Karpas-422 (cell line): ENCODE measurements around the gene GALNT12. TPM values are rescaled to one million over a fixed set of nuclear protein-coding genes. Genes with fewer than 3 reads are reported as not detected.

Experiments
- DNase-seq: peaks from one replicate; pipeline ENCODE4 v3.0.0-alpha.2; 2015
- H2AFZ ChIP-seq: fragments of 200-600 bp; sonication (generic); 2 replicates; pipeline ENCODE4 v1.6.1; 2014; ENCODE audit warnings: antibody characterized with exemption, low read length, mixed read lengths
- H3K27ac ChIP-seq: fragments of 200-600 bp; sonication (generic); 2 replicates; pipeline ENCODE4 v1.5.1; 2014; ENCODE audit warnings: mild to moderate bottlenecking, low read length, moderate library complexity
- H3K27me3 ChIP-seq: fragments of 200-600 bp; sonication (generic); 2 replicates; pipeline ENCODE4 v1.6.1; 2014; ENCODE audit warnings: low read length, mixed read lengths
- H3K36me3 ChIP-seq: fragments of 200-600 bp; sonication (generic); 2 replicates; pipeline ENCODE4 v1.6.1; 2014; ENCODE audit warnings: low read length, mixed read lengths; ENCODE audit not compliant: insufficient read depth
- H3K4me1 ChIP-seq: fragments of 200-600 bp; sonication (generic); 2 replicates; pipeline ENCODE4 v1.6.1; 2014; ENCODE audit warnings: mild to moderate bottlenecking, low read length, mixed read lengths
- H3K4me2 ChIP-seq: fragments of 200-600 bp; sonication (generic); 2 replicates; pipeline ENCODE4 v1.6.1; 2014; ENCODE audit warnings: low read length, low read depth, mild to moderate bottlenecking; ENCODE audit not compliant: poor library complexity, severe bottlenecking
- H3K4me3 ChIP-seq: fragments of 200-600 bp; sonication (generic); 2 replicates; pipeline ENCODE4 v1.5.1; 2014; ENCODE audit warnings: mild to moderate bottlenecking, antibody characterized with exemption, low read length, mixed read lengths
- H3K79me2 ChIP-seq: fragments of 200-600 bp; sonication (generic); 2 replicates; pipeline ENCODE4 v1.6.1; 2014; ENCODE audit warnings: mild to moderate bottlenecking, low read length, mixed read lengths
- H3K9ac ChIP-seq: fragments of 200-600 bp; sonication (generic); 2 replicates; pipeline ENCODE4 v1.6.0; 2014; ENCODE audit warnings: low read length
- H3K9me2 ChIP-seq: fragments of 200-600 bp; sonication (generic), shearing (Covaris generic); replicated peaks from 2 replicates; pipeline ENCODE4 v1.6.0; 2014; ENCODE audit warnings: mild to moderate bottlenecking, low read length, moderate library complexity; ENCODE audit not compliant: insufficient read depth
- H3K9me3 ChIP-seq: fragments of 300-700, 200-600 bp; sonication (generic); 2 replicates; pipeline ENCODE4 v1.6.1; 2014; ENCODE audit warnings: low read length, mixed read lengths
- H4K20me1 ChIP-seq: fragments of 200-600 bp; sonication (generic); 2 replicates; pipeline ENCODE4 v1.6.1; 2014; ENCODE audit warnings: mild to moderate bottlenecking, antibody characterized with exemption, low read length, low read depth; ENCODE audit not compliant: insufficient read depth
- total RNA-seq: library from RNA; depleted of rRNA; stranded (reverse); fragments of >200 nt; shearing (Covaris generic); gene quantifications from 2 replicates; pipeline ENCODE4 v1.2.3, GENCODE V29; 2014; ENCODE audit warnings: low replicate concordance

Gene GALNT12
- total RNA-seq, 1 experiment from 2014 or later, result 14.9 TPM

DNA sequence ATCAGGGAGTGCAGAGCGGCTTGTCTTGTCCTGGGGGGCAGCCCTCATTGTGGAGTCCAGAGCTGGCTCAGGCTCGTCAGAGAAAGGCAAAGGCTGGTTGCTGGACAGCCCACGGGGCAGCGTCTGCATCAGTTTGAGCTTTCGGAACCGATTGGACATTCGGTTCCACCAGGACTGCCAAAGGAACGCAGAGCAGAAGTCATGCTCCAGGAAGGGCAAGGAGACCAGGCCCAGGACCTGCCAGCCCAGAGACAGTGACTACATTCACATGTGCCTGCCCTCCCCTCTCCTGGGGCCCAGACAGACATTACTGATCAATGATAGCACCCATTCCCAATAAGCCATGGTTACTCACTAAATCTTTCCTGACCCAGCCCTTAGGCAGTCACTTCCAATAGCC is 29.2 kb upstream of the GALNT12 start:
- no peaks in the 10 kb centered on the region for H3K79me2 ChIP-seq
- H2AFZ ChIP-seq, result no peak overlapping the region
- peaks cover 1% of the 10 kb centered on the region; the same call in 1 of the 2 replicates for H3K36me3 ChIP-seq
- no peak overlapping the region for H3K9ac ChIP-seq
- H3K9me2 ChIP-seq, result no peaks in the 10 kb centered on the region
- no peak overlapping the region for H3K4me3 ChIP-seq
- H3K27me3 ChIP-seq, result no peaks in the 10 kb centered on the region
- no peak overlapping the region for H3K27ac ChIP-seq
- H3K4me2 ChIP-seq, result no peak overlapping the region
- H3K4me1 ChIP-seq, result peaks cover 2% of the 10 kb centered on the region; the same call in 1 of the 2 replicates
- H3K9me3 ChIP-seq, result no peaks in the 10 kb centered on the region
- DNase-seq, result no peak
- no peaks in the 10 kb centered on the region for H4K20me1 ChIP-seq

DNA sequence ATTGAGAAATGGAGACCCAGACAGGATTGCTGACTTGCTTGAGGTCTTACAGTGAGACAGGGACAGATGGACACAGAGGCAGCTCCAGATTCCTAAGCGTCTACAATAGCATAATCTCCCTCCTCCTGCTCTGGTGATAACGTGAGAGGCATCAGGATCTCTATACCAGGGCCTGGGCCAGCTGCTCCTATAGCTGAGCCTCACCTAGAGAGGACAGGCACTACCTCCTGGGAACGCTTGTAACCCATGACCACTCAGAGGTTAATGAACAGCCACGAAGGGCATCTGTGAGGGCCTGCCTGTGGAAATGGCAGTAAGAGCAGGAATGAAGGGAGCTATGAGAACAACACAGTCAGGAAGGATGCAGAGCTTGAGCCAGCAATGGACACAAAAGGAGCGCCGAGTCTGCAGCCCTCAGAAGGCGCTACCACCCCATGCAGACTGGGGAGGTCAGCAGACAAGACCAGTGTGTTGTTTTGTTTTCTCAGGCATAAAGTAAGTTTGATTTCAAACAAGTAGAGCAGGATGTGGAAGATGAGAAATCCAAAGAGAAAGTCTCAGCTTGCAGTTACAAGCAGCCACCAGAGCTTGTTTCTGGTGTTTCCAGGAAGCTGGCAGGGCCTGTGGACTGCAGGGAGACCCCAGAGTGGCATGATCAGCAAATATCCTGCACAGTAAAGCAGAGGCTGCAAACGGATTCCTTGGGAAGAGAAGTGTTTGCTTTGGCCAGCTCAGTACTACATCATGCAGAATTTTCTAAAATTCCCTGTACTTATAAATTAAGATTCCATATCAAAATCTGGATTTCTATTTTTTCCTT is 28.5 kb upstream of the GALNT12 start:
- no peaks in the 10 kb centered on the region for H3K9me3 ChIP-seq
- no peaks in the 10 kb centered on the region for H3K36me3 ChIP-seq
- H3K79me2 ChIP-seq, result no peaks in the 10 kb centered on the region
- no peaks in the 10 kb centered on the region for H3K27me3 ChIP-seq
- peaks cover 2% of the 10 kb centered on the region; the same call in 1 of the 2 replicates for H3K4me1 ChIP-seq
- no peak overlapping the region for H2AFZ ChIP-seq
- DNase-seq, result no peak
- no peaks in the 10 kb centered on the region for H3K9me2 ChIP-seq
- no peak overlapping the region for H3K4me2 ChIP-seq
- no peaks in the 10 kb centered on the region for H4K20me1 ChIP-seq
- H3K27ac ChIP-seq, result no peak overlapping the region
- no peak overlapping the region for H3K9ac ChIP-seq
- no peak overlapping the region for H3K4me3 ChIP-seq

DNA sequence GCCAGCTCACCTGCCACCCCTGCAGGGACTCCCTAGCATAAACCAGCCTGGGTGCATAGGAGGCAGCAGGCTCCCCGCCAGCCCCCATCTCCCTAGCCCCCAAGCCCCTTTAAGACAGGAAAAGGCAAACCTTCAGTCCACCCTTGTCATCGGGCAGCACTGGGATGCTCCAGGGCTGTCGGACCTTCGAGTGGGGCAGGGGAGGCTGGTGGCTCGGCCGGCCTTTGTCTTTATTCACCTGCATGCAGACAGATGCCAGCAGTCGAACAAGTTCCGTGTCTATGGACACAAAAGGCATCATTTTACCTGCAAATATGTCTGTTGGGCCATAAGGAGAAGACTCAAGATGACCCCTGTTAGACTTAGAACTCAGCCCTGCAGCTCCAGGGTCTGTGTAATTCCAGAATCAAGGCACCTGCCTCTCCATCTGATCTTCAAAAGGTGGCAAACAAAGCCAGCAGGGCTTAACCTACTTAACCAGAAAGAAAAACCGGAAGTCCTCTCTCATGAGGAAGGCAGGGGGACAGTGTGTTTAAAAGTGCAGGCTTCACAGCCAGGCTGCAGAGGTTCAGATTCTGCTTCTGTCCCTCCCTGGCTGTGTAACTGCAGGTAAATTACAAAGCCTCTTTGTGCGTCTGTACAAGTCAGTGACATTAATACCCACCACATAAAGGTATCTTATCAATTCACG is 27.3 kb upstream of the GALNT12 start:
- no peak overlapping the region for H3K9ac ChIP-seq
- no peak overlapping the region for H3K27ac ChIP-seq
- H3K9me2 ChIP-seq, result no peaks in the 10 kb centered on the region
- peaks cover 7% of the 10 kb centered on the region; the same call in 1 of the 2 replicates for H3K4me1 ChIP-seq
- no peaks in the 10 kb centered on the region for H3K79me2 ChIP-seq
- 0 out of 2 replicates have a peak, but pooled peaks cover under 1% of the 10 kb centered on the region for H4K20me1 ChIP-seq
- no peak for DNase-seq
- H3K4me2 ChIP-seq, result no peak overlapping the region
- H2AFZ ChIP-seq, result no peak overlapping the region
- no peak overlapping the region for H3K4me3 ChIP-seq
- H3K9me3 ChIP-seq, result no peaks in the 10 kb centered on the region
- no peaks in the 10 kb centered on the region for H3K36me3 ChIP-seq
- no peaks in the 10 kb centered on the region for H3K27me3 ChIP-seq

DNA sequence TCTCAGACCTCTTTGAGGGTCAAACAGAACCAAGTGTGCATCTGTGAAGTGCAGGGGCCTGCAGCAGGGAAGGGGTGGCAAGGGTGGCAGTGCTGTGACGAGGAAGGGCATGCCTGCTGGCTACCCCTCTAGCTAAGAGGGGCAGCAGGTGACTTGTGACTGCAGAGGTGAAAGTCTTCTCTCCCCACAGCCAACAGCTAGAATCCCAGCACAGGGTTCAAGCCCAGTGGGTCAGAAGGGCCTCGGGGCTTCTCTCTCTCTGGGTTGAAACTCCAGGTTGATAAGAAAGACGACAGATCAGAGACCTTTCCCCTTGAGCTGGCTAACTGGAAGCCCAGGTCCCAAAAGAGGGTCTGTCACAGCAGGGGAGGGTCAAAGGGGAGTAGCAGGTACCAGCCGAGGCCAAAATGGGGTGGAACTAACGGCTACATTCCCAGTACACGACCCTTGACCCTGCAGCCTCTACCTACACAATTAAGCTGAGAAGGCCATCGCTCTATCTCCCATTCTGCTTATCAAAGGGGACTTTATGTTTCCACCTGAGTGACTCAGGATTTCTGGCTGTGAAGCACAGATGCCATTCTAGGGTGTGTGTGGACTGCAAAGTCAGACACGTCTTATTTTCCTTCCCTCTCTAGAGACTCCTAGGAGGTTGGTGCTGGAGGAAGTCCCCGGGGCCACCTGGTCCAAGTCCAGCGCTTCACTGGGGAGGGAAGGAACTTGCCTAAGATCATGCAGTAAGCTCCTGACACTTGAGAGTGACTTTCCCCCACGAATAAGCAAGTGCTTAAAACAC is 25.7 kb upstream of the GALNT12 start:
- 0 out of 2 replicates have a peak, but pooled peaks cover 4% of the 10 kb centered on the region for H3K79me2 ChIP-seq
- H3K27me3 ChIP-seq, result no peaks in the 10 kb centered on the region
- H3K9ac ChIP-seq, result no peak overlapping the region
- no peak overlapping the region for H3K4me3 ChIP-seq
- H2AFZ ChIP-seq, result no peak overlapping the region
- H3K36me3 ChIP-seq, result no peaks in the 10 kb centered on the region
- H3K9me2 ChIP-seq, result no peaks in the 10 kb centered on the region
- H3K27ac ChIP-seq, result no peak overlapping the region
- H4K20me1 ChIP-seq, result 0 out of 2 replicates have a peak, but pooled peaks cover 4% of the 10 kb centered on the region
- no peaks in the 10 kb centered on the region for H3K9me3 ChIP-seq
- DNase-seq, result no peak
- no peak overlapping the region for H3K4me2 ChIP-seq
- peaks cover 10% of the 10 kb centered on the region for H3K4me1 ChIP-seq

DNA sequence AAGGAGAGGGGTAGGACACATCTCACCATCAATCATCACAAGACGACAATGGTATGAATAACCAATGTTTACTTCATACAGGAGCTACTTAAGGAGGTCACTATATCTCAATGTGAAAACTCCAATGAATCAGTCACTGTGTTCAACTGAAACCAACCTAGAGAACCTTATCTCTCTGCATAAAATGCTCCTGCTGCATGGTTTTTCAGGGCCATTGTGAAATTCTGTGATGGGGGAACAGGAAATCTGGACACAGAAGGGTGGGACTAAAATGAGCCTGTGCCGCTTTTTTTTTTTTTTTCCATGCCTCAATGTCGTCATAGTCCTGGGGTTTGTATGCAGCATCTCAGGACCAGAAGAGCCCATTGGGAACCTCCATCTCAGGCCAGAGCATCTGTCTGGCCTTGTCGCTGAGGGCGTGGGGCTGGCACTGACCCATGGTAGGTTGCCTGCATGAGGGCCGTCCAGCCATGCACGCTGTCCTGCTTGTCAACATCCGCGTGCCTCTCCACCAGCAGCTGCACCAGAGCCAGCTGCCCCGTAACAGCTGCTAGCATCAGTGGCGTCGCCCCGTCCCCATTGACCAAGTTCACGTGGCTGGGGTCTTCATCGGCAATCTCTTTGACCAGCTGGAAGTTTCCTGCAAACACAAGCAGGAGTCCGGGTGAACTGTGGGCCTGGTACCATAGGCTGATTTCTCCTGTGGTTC is 23.8 kb upstream of the GALNT12 start:
- no peaks in the 10 kb centered on the region for H3K9me3 ChIP-seq
- no peaks in the 10 kb centered on the region for H3K9me2 ChIP-seq
- H3K4me3 ChIP-seq, result no peak overlapping the region
- H4K20me1 ChIP-seq, result 0 out of 2 replicates have a peak, but pooled peaks cover 5% of the 10 kb centered on the region
- H3K79me2 ChIP-seq, result peaks cover 6% of the 10 kb centered on the region; the same call in 1 of the 2 replicates
- no peak overlapping the region for H3K4me2 ChIP-seq
- no peak overlapping the region for H3K27ac ChIP-seq
- H3K4me1 ChIP-seq, result peaks cover 10% of the 10 kb centered on the region
- H2AFZ ChIP-seq, result no peak overlapping the region
- peaks cover 2% of the 10 kb centered on the region; the same call in 1 of the 2 replicates for H3K36me3 ChIP-seq
- H3K9ac ChIP-seq, result no peak overlapping the region
- DNase-seq, result no peak
- H3K27me3 ChIP-seq, result no peaks in the 10 kb centered on the region

DNA sequence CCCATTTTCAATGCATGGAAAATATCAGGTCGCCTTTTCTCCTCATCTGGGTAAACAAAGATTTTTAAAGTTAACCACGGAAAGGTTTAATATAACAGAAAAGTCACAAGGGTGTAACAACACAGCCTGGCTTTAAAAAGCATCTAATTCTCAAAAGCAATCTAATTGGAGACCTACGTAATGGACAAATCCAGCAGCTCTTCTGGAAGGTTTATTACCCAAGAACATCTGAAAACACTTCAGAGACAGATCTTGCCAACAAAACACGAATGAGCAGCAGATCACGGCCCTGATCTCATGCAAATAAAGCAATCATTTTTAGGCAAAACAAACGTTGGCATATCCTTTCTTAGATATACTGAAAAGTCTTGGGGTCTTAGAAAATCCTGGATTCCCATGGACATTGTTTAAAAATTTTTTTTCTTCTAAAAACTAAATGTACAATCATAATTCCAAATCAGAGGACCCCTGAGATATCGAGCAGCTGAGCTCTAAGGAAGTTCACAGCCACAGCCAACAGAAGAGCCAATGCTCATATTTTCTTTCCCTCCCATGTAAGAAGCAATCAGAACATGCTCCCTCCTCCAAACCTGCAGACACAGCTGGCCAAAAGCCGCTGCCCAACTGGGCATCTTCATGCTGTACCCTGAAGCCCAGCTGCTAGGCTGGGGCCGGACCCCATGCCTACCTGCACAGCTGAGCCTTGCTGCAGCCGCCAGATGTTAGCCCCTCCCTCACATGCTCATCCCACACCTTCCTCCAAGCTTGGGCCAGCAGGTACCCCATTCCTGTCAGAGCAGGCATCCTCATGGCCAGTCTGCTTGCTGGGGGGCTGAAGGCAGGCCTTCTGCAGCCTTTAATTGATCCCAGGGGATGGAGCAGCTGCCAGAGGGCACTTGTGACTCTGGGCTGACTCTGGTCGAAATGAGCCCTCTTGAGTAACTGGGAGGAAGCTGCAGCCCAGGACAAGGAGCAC is 22.4 kb upstream of the GALNT12 start:
- Histone ChIP-seq H3K27me3 (no peaks in the 10 kb centered on the region), H3K36me3 (peaks cover 7% of the 10 kb centered on the region; the same call in 1 of the 2 replicates), H3K9me2 (no peaks in the 10 kb centered on the region), H3K4me2 (no peak overlapping the region), H3K27ac (no peak overlapping the region), H3K4me1 (peaks cover 10% of the 10 kb centered on the region), H3K79me2 (peaks cover 8% of the 10 kb centered on the region; the same call in 1 of the 2 replicates), H2AFZ (no peak overlapping the region), H3K9me3 (no peaks in the 10 kb centered on the region), H3K4me3 (no peak overlapping the region), H3K9ac (no peak overlapping the region), H4K20me1 (peaks cover 8% of the 10 kb centered on the region; the same call in 1 of the 2 replicates)
- no peak for DNase-seq
